Stimulated activated naive CD8-positive, alpha-beta T cell treated with anti-CD3 and anti-CD28 coated beads, Interleukin-15, Interleukin-2, amounts not matched to agents 100 ng/mL and 50 ng/mL, for 24 hours (primary cell): ENCODE measurements around the gene EFNA5.
"Not testable (repeated sequence)": the region's sequence is repeated elsewhere in the genome, so short reads cannot be mapped to it uniquely, and the experiment has no call there.

Experiments used
- H3K27ac Mint-ChIP-seq: one replicate; pipeline ENCODE4 v1.8.0; 2021; ENCODE audit warnings: mild to moderate bottlenecking, mixed read lengths
- H3K27me3 Mint-ChIP-seq: one replicate; pipeline ENCODE4 v1.8.0; 2021; ENCODE audit warnings: mixed read lengths
- H3K36me3 Mint-ChIP-seq: one replicate; pipeline ENCODE4 v1.8.0; 2021; ENCODE audit warnings: low read depth, mixed read lengths
- H3K4me1 Mint-ChIP-seq: one replicate; pipeline ENCODE4 v1.8.0; 2021; ENCODE audit warnings: low read depth, mixed read lengths
- H3K4me3 Mint-ChIP-seq: one replicate; pipeline ENCODE4 v1.8.0; 2021; ENCODE audit warnings: mild to moderate bottlenecking, mixed read lengths
- H3K9me3 Mint-ChIP-seq: one replicate; pipeline ENCODE4 v1.8.0; 2021; ENCODE audit warnings: mixed read lengths

Gene EFNA5

DNA sequence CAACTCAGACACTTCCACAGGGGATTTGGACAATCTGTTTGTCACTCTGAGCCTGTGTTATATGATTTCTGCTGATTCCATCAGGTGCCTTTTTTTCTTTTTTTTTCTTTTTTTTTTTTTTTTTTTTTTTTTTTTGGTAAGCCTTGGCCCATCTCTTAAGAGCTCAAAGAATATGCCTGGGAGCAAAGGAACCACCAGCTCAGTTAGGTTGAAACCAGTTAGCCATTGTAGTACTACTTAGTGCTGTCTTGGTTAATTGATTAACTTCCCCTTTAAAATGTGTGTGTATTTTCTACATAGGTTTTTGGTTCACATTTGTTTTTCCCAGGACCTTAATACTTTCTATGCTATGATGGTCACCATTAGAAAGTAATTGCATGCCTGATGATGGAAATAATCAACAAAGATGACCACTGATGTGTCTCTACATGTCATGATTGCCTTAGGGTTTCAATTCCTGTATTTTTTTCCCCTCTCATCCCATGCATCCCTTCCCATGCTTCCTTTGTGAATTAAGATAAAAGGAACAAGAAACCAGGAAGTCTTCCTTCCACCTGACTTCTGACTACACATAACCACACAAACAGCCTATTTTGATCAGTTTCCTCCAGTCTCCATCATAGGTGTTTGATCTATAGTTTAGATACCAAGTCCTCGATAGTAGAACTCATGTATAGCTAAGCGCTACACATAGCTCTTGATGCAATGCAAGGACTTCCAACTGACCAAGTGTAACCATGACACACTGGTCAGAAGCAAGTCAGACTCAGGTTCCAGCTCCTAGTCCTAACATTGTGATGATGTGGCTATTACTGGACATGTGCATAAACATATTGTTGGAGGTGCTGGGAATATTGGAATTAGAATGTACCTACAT is 306.1 kb downstream of the EFNA5 start:
- Mint-ChIP-seq H3K36me3 (no peaks in the 10 kb centered on the region), H3K4me3 (no peak overlapping the region), H3K27ac (no peak overlapping the region), H3K27me3 (peaks cover 6% of the 10 kb centered on the region), H3K9me3 (no peaks in the 10 kb centered on the region), H3K4me1 (peaks cover 9% of the 10 kb centered on the region)

DNA sequence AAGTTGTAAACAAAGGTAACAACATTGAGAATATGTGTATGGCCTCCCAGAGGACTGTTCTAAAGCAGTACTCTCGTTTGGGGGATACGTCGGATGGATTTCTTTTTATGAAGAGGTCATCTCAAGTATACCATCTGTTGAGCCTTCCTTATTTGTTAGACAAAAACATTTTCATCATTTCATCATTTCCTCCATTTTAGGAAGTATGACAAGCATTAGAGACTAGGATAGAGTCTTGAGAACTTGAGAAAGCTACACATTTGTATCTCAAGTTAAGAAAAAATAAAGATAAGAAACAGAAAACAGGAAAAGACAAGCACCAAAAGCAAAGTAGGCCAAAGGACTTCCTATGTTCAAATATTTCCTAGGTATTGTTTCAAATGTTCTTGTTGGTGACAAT is 307.0 kb downstream of the EFNA5 start:
- H3K9me3 Mint-ChIP-seq: no peaks in the 10 kb centered on the region
- no peak overlapping the region for H3K27ac Mint-ChIP-seq
- H3K4me3 Mint-ChIP-seq: no peak overlapping the region
- H3K27me3 Mint-ChIP-seq: peaks cover 6% of the 10 kb centered on the region
- no peaks in the 10 kb centered on the region for H3K36me3 Mint-ChIP-seq
- peaks cover 13% of the 10 kb centered on the region for H3K4me1 Mint-ChIP-seq

DNA sequence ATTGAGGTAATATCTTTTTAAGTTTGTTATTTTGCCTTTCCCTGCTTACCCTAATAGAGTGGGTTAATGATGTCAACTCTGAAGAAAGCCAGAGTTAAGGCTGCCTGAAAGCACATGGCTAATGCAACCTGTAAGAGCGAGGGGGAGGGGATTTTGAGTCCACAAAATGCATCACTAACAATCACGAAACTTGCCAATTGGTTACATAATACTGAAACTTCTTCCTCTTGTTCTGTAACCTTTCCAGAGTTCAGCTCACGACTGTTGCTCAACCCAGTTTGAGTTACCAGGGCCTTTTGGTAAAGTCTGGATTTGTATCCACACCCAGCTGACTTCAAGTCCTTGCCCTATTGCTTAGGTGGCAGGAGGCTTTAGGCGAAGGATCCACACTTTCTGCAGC is 308.8 kb downstream of the EFNA5 start:
- Mint-ChIP-seq H3K9me3 (no peaks in the 10 kb centered on the region), H3K27me3 (peaks cover 6% of the 10 kb centered on the region), H3K36me3 (no peaks in the 10 kb centered on the region), H3K4me3 (no peak overlapping the region), H3K27ac (no peak overlapping the region), H3K4me1 (peaks cover 13% of the 10 kb centered on the region)

- H3K9me3 Mint-ChIP-seq: no peaks in the 10 kb centered on the region
- no peaks in the 10 kb centered on the region for H3K27me3 Mint-ChIP-seq
- no peak overlapping the region for H3K4me3 Mint-ChIP-seq
- peaks cover 4% of the 10 kb centered on the region for H3K4me1 Mint-ChIP-seq
- H3K36me3 Mint-ChIP-seq: no peaks in the 10 kb centered on the region
- H3K27ac Mint-ChIP-seq: no peak overlapping the region
Observed at GRCh38 chr5:107359916-107360234, 310.9 kb downstream of the EFNA5 start.

GRCh38 chr5:107359033-107359915 is 311.5 kb downstream of the EFNA5 start:
- Mint-ChIP-seq H3K27me3 (no peaks in the 10 kb centered on the region), H3K27ac (no peak overlapping the region), H3K4me3 (no peak overlapping the region), H3K9me3 (no peaks in the 10 kb centered on the region), H3K4me1 (peaks cover 4% of the 10 kb centered on the region), H3K36me3 (no peaks in the 10 kb centered on the region)

DNA sequence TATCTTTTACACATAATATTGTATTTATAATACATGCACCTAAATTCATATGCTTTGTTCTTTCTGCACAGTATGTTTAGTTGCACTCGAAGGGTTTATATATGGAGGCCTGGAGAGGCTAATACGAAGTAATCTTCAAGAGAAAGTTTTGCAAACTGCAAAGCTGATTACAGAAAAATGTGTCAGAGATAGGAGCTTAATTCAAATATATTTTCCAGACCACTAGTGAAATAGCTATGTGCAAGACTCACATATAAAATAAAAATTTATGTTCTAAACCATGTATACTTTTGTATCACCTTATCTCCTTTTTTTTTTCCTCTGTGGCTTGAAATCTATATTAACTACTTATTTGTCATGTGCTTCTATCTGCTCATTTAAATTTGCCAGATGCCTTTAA is 313.8 kb downstream of the EFNA5 start:
- Mint-ChIP-seq H3K27me3 (no peaks in the 10 kb centered on the region), H3K4me3 (no peak overlapping the region), H3K9me3 (no peaks in the 10 kb centered on the region), H3K27ac (no peak overlapping the region), H3K4me1 (peaks cover 4% of the 10 kb centered on the region), H3K36me3 (no peaks in the 10 kb centered on the region)

DNA sequence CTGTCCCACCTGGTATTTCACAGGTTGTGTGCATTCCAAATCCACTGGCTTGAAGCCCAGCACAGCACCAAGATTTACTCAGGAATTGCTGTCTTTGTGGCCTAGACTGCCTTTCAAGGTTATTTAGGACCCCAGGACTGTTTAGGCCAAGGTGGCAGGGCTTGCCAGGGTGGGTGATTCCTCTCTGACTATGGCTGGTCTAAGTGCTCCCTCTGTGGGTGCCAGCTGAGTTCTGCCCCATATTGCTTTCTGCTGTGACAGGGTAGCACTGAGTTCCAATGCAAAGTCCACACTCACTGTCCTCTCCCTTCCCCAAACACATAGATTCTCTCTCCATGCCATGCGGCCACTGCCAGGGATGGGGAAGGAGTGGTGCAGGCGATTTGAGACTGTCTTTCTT is 318.2 kb downstream of the EFNA5 start:
- Mint-ChIP-seq H3K9me3 (peaks cover 4% of the 10 kb centered on the region), H3K4me1 (no peaks in the 10 kb centered on the region), H3K4me3 (no peak overlapping the region), H3K36me3 (no peaks in the 10 kb centered on the region), H3K27me3 (peaks cover 7% of the 10 kb centered on the region), H3K27ac (no peak overlapping the region)

DNA sequence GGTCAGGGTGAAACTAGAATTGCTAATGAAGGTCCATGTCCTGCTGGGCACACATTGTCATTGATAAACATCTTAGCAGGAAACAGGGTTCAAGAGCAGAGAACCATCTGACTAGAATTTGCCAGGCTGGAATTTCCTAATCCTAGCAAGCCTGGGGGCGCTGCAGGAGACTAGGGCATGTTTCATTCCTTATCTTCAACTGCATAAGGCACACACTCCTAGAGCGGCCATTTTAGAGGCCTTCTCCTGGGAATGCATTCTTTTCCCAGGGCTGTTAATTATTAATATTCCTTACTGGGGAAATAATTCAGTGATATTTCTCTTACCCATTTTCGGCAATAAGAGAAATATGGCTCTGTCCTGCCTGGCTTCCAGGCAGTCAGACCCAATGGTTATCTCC is 324.2 kb downstream of the EFNA5 start:
- H3K27ac Mint-ChIP-seq, H3K36me3 Mint-ChIP-seq, H3K4me3 Mint-ChIP-seq, H3K4me1 Mint-ChIP-seq, H3K27me3 Mint-ChIP-seq: not testable (repeated sequence)
- H3K9me3 Mint-ChIP-seq: peaks cover 24% of the 10 kb centered on the region

DNA sequence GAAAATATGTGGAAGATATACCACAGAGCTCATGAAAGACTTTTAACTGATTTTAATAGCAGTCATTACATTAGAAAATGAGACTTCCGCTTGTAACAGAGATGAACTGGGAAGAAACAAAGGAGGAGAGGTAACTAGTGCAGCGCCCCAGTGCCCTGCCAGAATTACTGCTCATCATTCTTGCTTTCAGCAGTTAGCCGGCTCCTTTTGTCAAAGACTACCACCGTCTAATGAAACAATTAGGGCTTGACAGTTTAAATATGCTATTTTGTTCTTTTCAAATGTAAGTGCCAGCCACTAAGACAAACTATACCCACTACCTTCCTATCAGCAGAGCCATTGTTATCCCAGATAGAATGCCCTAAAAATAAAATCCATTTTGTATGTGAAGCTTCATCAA is 328.4 kb downstream of the EFNA5 start:
- no peaks in the 10 kb centered on the region for H3K4me1 Mint-ChIP-seq

GRCh38 chr5:107341376-107342084 is 329.2 kb downstream of the EFNA5 start:
- Mint-ChIP-seq H3K9me3 (peaks cover 21% of the 10 kb centered on the region), H3K27me3 (no peaks in the 10 kb centered on the region), H3K4me3 (no peak overlapping the region), H3K27ac (no peak overlapping the region), H3K36me3 (no peaks in the 10 kb centered on the region), H3K4me1 (no peaks in the 10 kb centered on the region)

More for the DNA sequence above, 328.4 kb downstream of the EFNA5 start:
- Mint-ChIP-seq H3K27me3 (no peaks in the 10 kb centered on the region), H3K36me3 (no peaks in the 10 kb centered on the region), H3K27ac (no peak overlapping the region), H3K9me3 (peaks cover 21% of the 10 kb centered on the region), H3K4me3 (no peak overlapping the region)

- Mint-ChIP-seq H3K4me1 (no peaks in the 10 kb centered on the region), H3K27ac (no peak overlapping the region), H3K9me3 (peaks cover 16% of the 10 kb centered on the region), H3K36me3 (no peaks in the 10 kb centered on the region), H3K27me3 (no peaks in the 10 kb centered on the region), H3K4me3 (no peak overlapping the region)
Observed at GRCh38 chr5:107340631-107341030, 330.1 kb downstream of the EFNA5 start.

- Mint-ChIP-seq H3K27ac (no peak overlapping the region), H3K36me3 (no peaks in the 10 kb centered on the region), H3K4me3 (no peak overlapping the region), H3K4me1 (no peaks in the 10 kb centered on the region), H3K9me3 (no peaks in the 10 kb centered on the region), H3K27me3 (no peaks in the 10 kb centered on the region)
Observed at GRCh38 chr5:107338335-107338734, 332.4 kb downstream of the EFNA5 start.

DNA sequence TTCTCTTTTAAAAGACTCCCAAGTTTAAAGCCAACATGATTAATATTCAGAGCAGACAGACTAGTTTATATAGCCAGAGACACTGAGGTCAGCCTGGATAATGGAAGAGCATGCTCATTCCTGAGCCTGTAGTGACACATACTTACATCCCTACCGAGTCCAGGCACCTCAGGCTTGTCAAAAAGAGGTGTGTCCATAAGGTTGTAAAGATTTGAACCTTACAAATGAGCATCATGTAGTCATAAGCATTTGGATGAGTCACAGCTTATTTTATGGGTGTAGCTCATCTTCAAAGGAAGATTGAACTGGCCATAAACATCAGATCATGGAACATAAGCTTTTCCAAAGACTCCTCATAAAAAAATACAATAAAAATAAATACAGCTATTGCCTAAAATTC is 333.5 kb downstream of the EFNA5 start:
- Mint-ChIP-seq H3K27ac (no peak overlapping the region), H3K9me3 (no peaks in the 10 kb centered on the region), H3K27me3 (no peaks in the 10 kb centered on the region), H3K4me3 (no peak overlapping the region), H3K4me1 (no peaks in the 10 kb centered on the region), H3K36me3 (no peaks in the 10 kb centered on the region)

- no peaks in the 10 kb centered on the region for H3K4me1 Mint-ChIP-seq
- H3K4me3 Mint-ChIP-seq: no peak overlapping the region
Observed at GRCh38 chr5:107331882-107332281, 338.9 kb downstream of the EFNA5 start.

GRCh38 chr5:107331312-107331711 is 339.4 kb downstream of the EFNA5 start:
- Mint-ChIP-seq H3K27me3 (no peaks in the 10 kb centered on the region), H3K4me3 (no peak overlapping the region), H3K9me3 (peaks cover 3% of the 10 kb centered on the region)

More at GRCh38 chr5:107331882-107332281, 338.9 kb downstream of the EFNA5 start:
- peaks cover 3% of the 10 kb centered on the region for H3K9me3 Mint-ChIP-seq
- no peaks in the 10 kb centered on the region for H3K36me3 Mint-ChIP-seq
- H3K27me3 Mint-ChIP-seq: no peaks in the 10 kb centered on the region
- H3K27ac Mint-ChIP-seq: no peak overlapping the region

More at GRCh38 chr5:107331312-107331711, 339.4 kb downstream of the EFNA5 start:
- no peaks in the 10 kb centered on the region for H3K36me3 Mint-ChIP-seq
- no peak overlapping the region for H3K27ac Mint-ChIP-seq
- no peaks in the 10 kb centered on the region for H3K4me1 Mint-ChIP-seq
